GM19099 (cell line): ENCODE data around the gene GABARAP.

ENCODE experiments used
- POLR2A ChIP-seq: IDR thresholded peaks from 3 replicates; pipeline ENCODE4 v1.6.1; 2011; ENCODE audit warnings: low read depth; ENCODE audit not compliant: insufficient read length; ENCODE audit errors: extremely low read depth

Gene GABARAP

GRCh38 chr17:7191571-7192270 is 50.5 kb downstream of the GABARAP start:
- no peak for TF ChIP-seq POLR2A

DNA sequence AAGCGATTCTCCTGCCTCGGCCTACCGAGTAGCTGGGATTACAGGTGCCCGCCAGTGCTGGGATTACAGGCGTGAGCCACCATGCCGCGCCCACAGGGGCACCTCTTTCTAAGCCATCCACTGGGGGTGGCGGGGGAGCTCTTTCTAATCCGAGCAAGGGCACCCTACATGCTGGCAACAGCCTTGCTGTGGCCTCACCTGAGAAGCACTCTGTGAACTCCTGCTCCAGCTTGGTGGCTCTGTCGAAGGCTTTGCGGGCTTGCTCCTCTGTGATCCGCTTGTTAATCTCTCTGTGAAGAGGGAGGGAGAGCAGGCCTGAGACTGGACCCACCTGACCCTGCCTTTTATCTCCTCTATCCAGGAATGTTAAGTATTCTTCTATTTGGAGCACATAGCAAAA is 51.2 kb downstream of the GABARAP start:
- no peak for TF ChIP-seq POLR2A

DNA sequence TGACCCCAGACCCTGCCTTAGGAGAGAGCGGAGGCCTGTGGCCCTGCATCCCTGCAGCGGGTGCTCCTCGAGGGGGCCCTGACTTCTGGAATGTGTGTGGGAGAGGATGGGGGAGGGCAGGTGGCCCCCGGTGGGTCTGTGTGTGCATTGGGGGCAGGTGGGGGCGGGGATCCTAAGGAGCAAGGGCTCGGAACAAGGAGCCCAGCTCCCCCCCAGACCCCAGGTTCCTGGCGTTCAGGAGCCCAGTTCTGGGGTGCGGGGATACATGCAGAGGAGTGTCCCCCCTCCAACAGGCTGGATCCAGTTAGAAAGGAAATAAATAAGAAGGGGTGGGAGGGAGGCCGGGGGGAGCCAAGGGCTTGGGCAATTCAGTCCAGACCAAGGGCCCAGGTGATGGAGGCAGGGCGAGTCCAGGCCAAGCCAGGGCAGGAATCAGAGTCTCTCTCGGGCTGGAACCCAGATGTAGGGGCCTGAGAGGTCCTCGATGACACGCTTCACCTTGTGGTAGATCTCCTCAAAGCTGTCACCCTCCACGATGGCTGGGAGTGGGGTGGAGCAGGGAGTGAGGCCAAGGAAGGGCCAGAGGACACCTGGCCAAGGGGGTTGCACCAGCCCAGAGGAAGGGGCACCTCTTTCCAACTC is 51.9 kb downstream of the GABARAP start:
- TF ChIP-seq POLR2A: no peak
